HepG2 (cell line): Measurements from ENCODE around the gene TRPC6.

Experiments
- AGO2 ChIP-seq: fragments of 200-400 bp; formaldehyde crosslinking; optimal IDR thresholded peaks from 2 replicates; pipeline ENCODE3; 2017; ENCODE audit warnings: mild to moderate bottlenecking, low read depth, low read length, moderate library complexity
- CREB1 ChIP-seq, 2 experiments: fragments of 450-650 bp in 1 of 2; IDR thresholded peaks; 2 replicates each; pipeline ENCODE4 v1.6.1; 2016 to 2017; ENCODE audit warnings: control low read depth in 1 of 2, mild to moderate bottlenecking in 1 of 2, missing compliant biosample characterization in 1 of 2, missing genetic modification characterization in 1 of 2
- CTCF ChIP-seq: sonication (generic); formaldehyde crosslinking; IDR thresholded peaks from 2 replicates; pipeline ENCODE4 v1.5.0; 2020; ENCODE audit warnings: mild to moderate bottlenecking, missing genetic modification reagents, moderate library complexity
- FOXM1 ChIP-seq: sonication (generic); formaldehyde crosslinking; IDR thresholded peaks from 2 replicates; pipeline ENCODE4 v1.5.0; 2020; ENCODE audit warnings: missing genetic modification reagents
- IRF1 ChIP-seq: sonication (generic); formaldehyde crosslinking; IDR thresholded peaks from 2 replicates; pipeline ENCODE4 v1.4.0; 2020; ENCODE audit warnings: low read depth, mild to moderate bottlenecking, missing genetic modification reagents
- PHB2 ChIP-seq: fragments of 450-650 bp; IDR thresholded peaks from 2 replicates; pipeline ENCODE4 v1.6.1; 2018; ENCODE audit not compliant: partially characterized antibody
- POLR2A ChIP-seq, 2 experiments: IDR thresholded peaks; 2 replicates each; pipeline ENCODE4 v1.6.1; 2011; ENCODE audit warnings: low read depth in 2 of 2, low read length in 2 of 2, mild to moderate bottlenecking in 1 of 2, moderate library complexity in 1 of 2; ENCODE audit not compliant: insufficient read depth in 1 of 2
- REST ChIP-seq, 2 experiments: IDR thresholded peaks; 2 replicates each; pipeline ENCODE4 v1.6.1; 2011 to 2012; ENCODE audit warnings: low read length in 2 of 2, borderline replicate concordance in 1 of 2, low read depth in 1 of 2, mild to moderate bottlenecking in 1 of 2, moderate library complexity in 1 of 2
- SATB2 ChIP-seq: sonication (generic); formaldehyde crosslinking; IDR thresholded peaks from 2 replicates; pipeline ENCODE4 v1.5.0; 2020; ENCODE audit warnings: missing genetic modification reagents
- SP4 ChIP-seq: sonication (generic); formaldehyde crosslinking; IDR thresholded peaks from 2 replicates; pipeline ENCODE4 v1.8.1; 2023; ENCODE audit warnings: mild to moderate bottlenecking, missing genetic modification reagents
- TAF15 ChIP-seq: fragments of 200-400 bp; formaldehyde crosslinking; IDR thresholded peaks from one replicate; pipeline ENCODE4 v1.6.1; 2018; ENCODE audit warnings: mild to moderate bottlenecking, low read depth, low read length; ENCODE audit not compliant: poor library complexity, severe bottlenecking
- YY1 ChIP-seq: IDR thresholded peaks from 2 replicates; pipeline ENCODE4 v1.6.1; 2011; ENCODE audit warnings: low read length, low read depth, moderate library complexity, mild to moderate bottlenecking; ENCODE audit not compliant: insufficient read depth, insufficient replicate concordance
- ZNF292 ChIP-seq: sonication (generic); formaldehyde crosslinking; IDR thresholded peaks from 2 replicates; pipeline ENCODE4 v1.8.1; 2022; ENCODE audit warnings: mild to moderate bottlenecking, low read depth, missing genetic modification reagents, borderline replicate concordance
- ZNF800 ChIP-seq: sonication (generic); formaldehyde crosslinking; IDR thresholded peaks from 2 replicates; pipeline ENCODE4 v1.4.0; 2020; ENCODE audit warnings: missing genetic modification reagents

- TF ChIP-seq PHB2 (no peak), SP4 (CRISPR knock-in tag) (no peak), ZNF800 (CRISPR knock-in tag) (no peak), CTCF (no peak), TAF15 (no peak), REST (IDR thresholded peaks at IDR 0.05; ENCODE audit: borderline replicate concordance in 1 of 2, low read depth in 1 of 2, low read length in 2 of 2) (no peak), SATB2 (CRISPR knock-in tag) (no peak), AGO2 (no peak), YY1 (no peak), IRF1 (CRISPR knock-in tag) (no peak), CREB1 (IDR thresholded peaks at IDR 0.05) (no peak), CREB1 (CRISPR knock-in tag; IDR thresholded peaks at IDR 0.05) (no peak), ZNF292 (CRISPR knock-in tag) (no peak), FOXM1 (CRISPR knock-in tag) (no peak), POLR2A (IDR thresholded peaks at IDR 0.05; ENCODE audit: insufficient read depth in 1 of 2, low read depth in 2 of 2, low read length in 2 of 2) (no peak)
Measured at GRCh38 chr11:101439488-101439887, 144.3 kb downstream of the TRPC6 start.
